Kidney (tissue), 14 donors: Measurements from ENCODE around the gene KREMEN1. TPM values are rescaled to one million over a fixed set of nuclear protein-coding genes. Genes with fewer than 3 reads are reported as not detected.

Experiments used
- DNase-seq, 5 donors: peaks; one replicate each; pipeline ENCODE4 v3.0.0-alpha.2; 2013 to 2020
- FAIRE-seq: peaks from 2 replicates; lab custom pipeline; 2012; peaks lifted over from hg19 to GRCh38; lab: Jason Lieb, UNC
- H3K27ac ChIP-seq, 2 donors: one replicate each; pipeline ENCODE4 v1.7.0; 2013; ENCODE audit warnings: low read depth in 2 of 2, low read length in 2 of 2, inconsistent platforms in 1 of 2
- H3K27me3 ChIP-seq: one replicate; pipeline ENCODE4 v1.7.1; 2013; ENCODE audit warnings: low read length, inconsistent platforms; ENCODE audit not compliant: control insufficient read depth, insufficient read depth
- H3K36me3 ChIP-seq, 3 donors: one replicate each; pipeline versions ENCODE4 v1.7.0 to v1.7.1; 2013; ENCODE audit warnings: low read length in 3 of 3, control low read depth in 1 of 3, inconsistent platforms in 1 of 3; ENCODE audit not compliant: insufficient read depth in 3 of 3, control insufficient read depth in 2 of 3
- H3K4me1 ChIP-seq, 3 donors: one replicate each; pipeline versions ENCODE4 v1.7.0 to v1.7.1; 2013; ENCODE audit warnings: low read length in 3 of 3, inconsistent platforms in 1 of 3, low read depth in 1 of 3; ENCODE audit not compliant: control insufficient read depth in 2 of 3, insufficient read depth in 2 of 3
- H3K4me3 ChIP-seq, 3 donors: one replicate each; pipeline versions ENCODE4 v1.7.0 to v1.8.1; 2013; ENCODE audit warnings: low read length in 3 of 3, control low read depth in 1 of 3, inconsistent platforms in 1 of 3
- H3K9ac ChIP-seq, 3 donors: one replicate each; pipeline versions ENCODE4 v1.7.0 to v1.7.1; 2013; ENCODE audit warnings: low read length in 3 of 3, control low read depth in 1 of 3, inconsistent platforms in 1 of 3
- H3K9me3 ChIP-seq, 3 donors: one replicate each; pipeline versions ENCODE4 v1.7.0 to v1.7.1; 2013; ENCODE audit warnings: low read length in 3 of 3, control low read depth in 1 of 3, inconsistent platforms in 1 of 3; ENCODE audit not compliant: control insufficient read depth in 2 of 3, insufficient read depth in 1 of 3
- intact Hi-C: fragments of 100-400 bp; cut with DNase I; formaldehyde crosslinking; loops from one replicate; pipeline ENCODE4 v1.11.1; 2022
- polyA plus RNA-seq: library from polyadenylated mRNA; stranded (reverse); fragments of 350-450 nt; fragmentation: Illumina TruSeq; extraction: RNeasy Lipid Tissue Mini Kit (QIAGEN cat#74804); gene quantifications from one replicate; pipeline ENCODE4 v1.2.3, GENCODE V29; 2014; ENCODE audit warnings: low read depth, low replicate concordance; ENCODE audit not compliant: insufficient read depth
- total RNA-seq: library from RNA; stranded (reverse); fragmentation: NEBNext Ultra II Directional; extraction: Animal tissue kit (Norgen Biotek cat#: 25700); gene quantifications from one replicate; pipeline ENCODE4 v1.2.1, GENCODE V29; 2021
- TF ChIP-seq, protein P1 (sequence below): IDR thresholded peaks from 3 replicates; pipeline ENCODE4 v1.5.1; 2012; ENCODE audit warnings: mild to moderate bottlenecking, moderate library complexity, borderline replicate concordance; ENCODE audit not compliant: insufficient read depth; ENCODE audit errors: extremely low read depth
- donor health status: control.
- donor health status: control.
- donor health status: control.
- donor health status: control.
- donor health status: control.
- donor health status: DM: yes; HTN: yes; CAD: no.
- donor health status: Normal renal cell carcinoma (clear cell type).

KREMEN1 gene
- total and polyA plus RNA-seq, 2 donors from 2014 or later, result 9.3 to 16.2 TPM

DNA sequence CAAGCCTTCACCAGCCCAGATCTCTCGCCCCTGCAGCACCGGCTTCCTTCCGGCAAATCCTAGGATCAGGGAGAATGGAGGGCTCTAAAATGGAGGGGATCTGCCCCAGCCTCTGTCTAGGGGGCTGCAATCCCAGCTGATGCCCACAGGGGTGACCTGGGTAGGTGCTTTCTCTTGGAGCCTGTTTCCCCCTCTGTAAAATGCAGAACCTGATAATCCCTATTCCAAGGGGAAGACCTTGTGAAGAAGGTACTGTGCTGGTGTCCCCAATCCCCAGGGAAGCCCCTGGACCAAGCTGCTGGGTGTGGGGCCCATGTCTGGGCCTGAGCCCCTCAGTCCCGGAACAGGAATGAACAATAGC is 135.6 kb downstream of the KREMEN1 start:
- Histone ChIP-seq H3K4me3 (no peak overlapping the region), H3K4me1 (peaks cover 2 to 34% (median 5%) of the 10 kb centered on the region in 3 donors), H3K9ac (no peak overlapping the region), H3K9me3 (no peaks in the 10 kb centered on the region), H3K27ac (no peak overlapping the region), H3K27me3 (no peaks in the 10 kb centered on the region), H3K36me3 (peaks cover 0 to 6% (median 0%) of the 10 kb centered on the region in 3 donors)
- intact Hi-C loops, result no loop called here
- FAIRE-seq, result no peak
- DNase-seq, result peak in 1 of 5 donors; percentile 36
- TF ChIP-seq, protein P1, sequence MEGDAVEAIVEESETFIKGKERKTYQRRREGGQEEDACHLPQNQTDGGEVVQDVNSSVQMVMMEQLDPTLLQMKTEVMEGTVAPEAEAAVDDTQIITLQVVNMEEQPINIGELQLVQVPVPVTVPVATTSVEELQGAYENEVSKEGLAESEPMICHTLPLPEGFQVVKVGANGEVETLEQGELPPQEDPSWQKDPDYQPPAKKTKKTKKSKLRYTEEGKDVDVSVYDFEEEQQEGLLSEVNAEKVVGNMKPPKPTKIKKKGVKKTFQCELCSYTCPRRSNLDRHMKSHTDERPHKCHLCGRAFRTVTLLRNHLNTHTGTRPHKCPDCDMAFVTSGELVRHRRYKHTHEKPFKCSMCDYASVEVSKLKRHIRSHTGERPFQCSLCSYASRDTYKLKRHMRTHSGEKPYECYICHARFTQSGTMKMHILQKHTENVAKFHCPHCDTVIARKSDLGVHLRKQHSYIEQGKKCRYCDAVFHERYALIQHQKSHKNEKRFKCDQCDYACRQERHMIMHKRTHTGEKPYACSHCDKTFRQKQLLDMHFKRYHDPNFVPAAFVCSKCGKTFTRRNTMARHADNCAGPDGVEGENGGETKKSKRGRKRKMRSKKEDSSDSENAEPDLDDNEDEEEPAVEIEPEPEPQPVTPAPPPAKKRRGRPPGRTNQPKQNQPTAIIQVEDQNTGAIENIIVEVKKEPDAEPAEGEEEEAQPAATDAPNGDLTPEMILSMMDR, result no peak

DNA sequence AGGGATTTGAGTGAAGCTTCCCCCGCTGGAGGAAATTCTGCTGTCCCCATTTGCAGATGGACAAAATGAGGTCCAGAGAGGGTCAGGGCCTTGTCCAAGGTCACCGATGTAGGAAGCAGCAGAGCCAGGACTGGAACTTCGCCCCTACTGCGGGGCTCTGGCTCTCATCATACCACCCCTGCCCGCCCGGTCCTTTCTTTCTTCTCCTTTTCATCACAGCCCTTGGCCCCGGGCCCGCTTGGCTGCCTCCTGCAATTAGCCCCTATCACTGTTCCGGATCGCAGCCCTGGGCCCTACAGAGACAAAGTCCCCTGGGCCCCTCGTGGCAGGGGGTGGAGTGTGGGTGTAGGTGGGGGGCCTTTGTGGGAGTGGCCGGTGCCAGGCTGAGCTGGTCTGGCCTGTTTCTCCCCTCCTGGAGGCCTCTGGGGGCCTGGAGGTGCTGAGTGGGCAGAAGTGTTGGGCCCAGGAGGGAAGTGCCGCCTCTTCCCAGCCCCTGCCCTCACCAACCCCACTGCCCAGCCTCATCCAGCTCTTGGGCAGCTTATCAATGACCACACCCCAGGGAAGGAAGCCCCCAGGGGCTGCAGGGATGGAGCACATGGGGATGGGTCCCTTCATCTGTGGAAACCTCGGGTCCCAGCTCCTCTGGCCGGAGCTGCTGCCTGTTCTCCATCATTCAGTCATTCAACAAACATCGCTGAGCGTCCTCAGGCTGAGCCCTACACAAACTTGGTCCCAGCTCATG is 136.2 kb downstream of the KREMEN1 start:
- no peak for FAIRE-seq
- Histone ChIP-seq H3K27ac (no peak overlapping the region), H3K9ac (no peak overlapping the region), H3K4me3 (no peak overlapping the region), H3K4me1 (peaks cover 2 to 31% (median 5%) of the 10 kb centered on the region in 3 donors), H3K27me3 (no peaks in the 10 kb centered on the region), H3K36me3 (peaks cover 0 to 6% (median 0%) of the 10 kb centered on the region in 3 donors), H3K9me3 (no peaks in the 10 kb centered on the region)
- intact Hi-C loops, result no loop called here
- TF ChIP-seq, protein P1, result no peak
- DNase-seq, result peak in 4 of 5 donors; percentile 89 to 94 (median 92)

DNA sequence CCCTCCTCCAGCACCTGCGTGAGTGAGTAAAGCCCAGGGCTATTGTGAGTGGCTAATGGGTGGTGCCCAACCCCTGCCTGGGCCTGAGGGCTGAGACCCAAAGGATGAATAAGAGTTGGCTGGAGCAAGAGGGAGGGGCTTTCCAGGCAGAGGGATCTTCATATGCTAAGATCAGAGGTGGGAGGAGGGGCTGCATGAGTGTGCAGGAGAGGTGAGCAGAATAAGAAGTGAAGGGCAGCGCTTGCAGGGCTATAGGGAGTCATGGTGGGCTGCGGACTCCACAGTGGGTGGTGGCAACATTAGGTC is 136.7 kb downstream of the KREMEN1 start:
- Histone ChIP-seq H3K4me1 (peaks cover 2 to 27% (median 5%) of the 10 kb centered on the region in 3 donors), H3K4me3 (no peak overlapping the region), H3K27ac (no peak overlapping the region), H3K36me3 (peaks cover 0 to 6% (median 0%) of the 10 kb centered on the region in 3 donors), H3K9ac (no peak overlapping the region), H3K9me3 (no peaks in the 10 kb centered on the region), H3K27me3 (no peaks in the 10 kb centered on the region)
- TF ChIP-seq, protein P1, result no peak
- intact Hi-C loops, result no loop called here
- FAIRE-seq, result no peak
- DNase-seq, result no peak
